GM10248 (cell line): Measurements from ENCODE around the gene CCDC85A.

Experiments used
- CTCF ChIA-PET: fragments of 300-600 bp; sonication (Branson Sonifier 250); formaldehyde crosslinking; extraction: SDS; loops from one replicate; lab custom pipeline; 2021; ENCODE audit warnings: antibody characterized with exemption; lab: Yijun Ruan, JAX
- POLR2A ChIA-PET: fragments of 350-650 bp; sonication (Branson Sonifier 250); formaldehyde crosslinking; extraction: SDS; loops from one replicate; lab custom pipeline; 2020; ENCODE audit warnings: antibody characterized with exemption; lab: Yijun Ruan, JAX
- DNase-seq: peaks from one replicate; pipeline ENCODE4 v3.0.0; 2012; ENCODE audit errors: extremely low spot score
- CTCF ChIP-seq: IDR thresholded peaks from 2 replicates; pipeline ENCODE4 v1.5.1; 2012; ENCODE audit warnings: mild to moderate bottlenecking, low read depth; ENCODE audit errors: extremely low read depth, missing control alignments, control extremely low read depth

The CCDC85A gene

GRCh38 chr2:56239437-56239836, 55.6 kb downstream of the CCDC85A start:
- ChIA-PET CTCF (no interaction called here), POLR2A (no interaction called here)
- no peak for DNase-seq
- TF ChIP-seq CTCF = no peak

- no peak for DNase-seq
- TF ChIP-seq CTCF = no peak
- CTCF ChIA-PET = no interaction called here
- POLR2A ChIA-PET = no interaction called here
These were observed 56.4 kb downstream of the CCDC85A start for GRCh38 chr2:56240210-56240609.

GRCh38 chr2:56244506-56244905, 60.7 kb downstream of the CCDC85A start:
- no peak for TF ChIP-seq CTCF
- no peak for DNase-seq
- POLR2A ChIA-PET = no interaction called here
- CTCF ChIA-PET = no interaction called here

GRCh38 chr2:56244911-56245530, 61.2 kb downstream of the CCDC85A start:
- DNase-seq = no peak
- ChIA-PET CTCF (no interaction called here), POLR2A (no interaction called here)
- no peak for TF ChIP-seq CTCF

- CTCF ChIA-PET = no interaction called here
These were observed 65.4 kb downstream of the CCDC85A start for GRCh38 chr2:56248965-56249742.

More at GRCh38 chr2:56248965-56249742, 65.4 kb downstream of the CCDC85A start:
- TF ChIP-seq CTCF = no peak
- no peak for DNase-seq
- POLR2A ChIA-PET = no interaction called here
